ENCODE data around the gene SEPTIN10.

- TF ChIP-seq CTCF (IDR thresholded peaks at IDR 0.05; ENCODE audit: insufficient read depth, low read depth, low read length) (no peak), EZH2 (IDR thresholded peaks at IDR 0.05; ENCODE audit: insufficient read depth, low read length) (no peak)
Measured at GRCh38 chr2:109624339-109624738, 10.6 kb upstream of the SEPTIN10 start.

Measured in astrocyte (in vitro differentiated cells and primary cell).